Globus pallidus (tissue), 1 donor: ENCODE measurements around the gene KLHL30.

Experiments
- DNase-seq: peaks from one replicate; pipeline ENCODE4 v3.0.0-alpha.2; 2015; ENCODE audit warnings: low spot score

The KLHL30 gene

GRCh38 chr2:238138331-238139195 is at the start of gene KLHL30:
Gene KLHL30 (plus strand): TSS chr2:238138668. CDS start chr2:238140755, 2,087 bp downstream.
- DNase-seq = no peak

GRCh38 chr2:238090887-238091286 is 47.6 kb upstream of the KLHL30 start:
- DNase-seq = no peak

GRCh38 chr2:238091436-238092060 is 46.9 kb upstream of the KLHL30 start:
- DNase-seq = no peak

- no peak for DNase-seq
Measured at GRCh38 chr2:238092486-238093035, 45.9 kb upstream of the KLHL30 start.

GRCh38 chr2:238093181-238094140 is 45.0 kb upstream of the KLHL30 start:
- no peak for DNase-seq

GRCh38 chr2:238094438-238095022 is 43.9 kb upstream of the KLHL30 start:
- DNase-seq = no peak

- DNase-seq = no peak
Measured at GRCh38 chr2:238095143-238095542, 43.3 kb upstream of the KLHL30 start.

GRCh38 chr2:238096311-238097011 is 42.0 kb upstream of the KLHL30 start:
- DNase-seq = no peak

- DNase-seq = no peak
Measured at GRCh38 chr2:238097201-238097987, 41.1 kb upstream of the KLHL30 start.

- no peak for DNase-seq
Measured at GRCh38 chr2:238097988-238098871, 40.2 kb upstream of the KLHL30 start.

GRCh38 chr2:238098901-238099713 is 39.4 kb upstream of the KLHL30 start:
- no peak for DNase-seq

GRCh38 chr2:238099714-238100048 is 38.8 kb upstream of the KLHL30 start:
- DNase-seq = no peak

GRCh38 chr2:238100049-238100820 is 38.2 kb upstream of the KLHL30 start, which contains the start of gene ESPNL:
Gene ESPNL (plus strand): TSS chr2:238100340. CDS start chr2:238100420, 80 bp downstream.
- no peak for DNase-seq

- no peak for DNase-seq
Measured at GRCh38 chr2:238100821-238101771, 37.4 kb upstream of the KLHL30 start.

- no peak for DNase-seq
Measured at GRCh38 chr2:238101891-238102841, 36.3 kb upstream of the KLHL30 start.
